ENCODE results near the gene SCO1. TPM values are rescaled to one million over a fixed set of nuclear protein-coding genes. Genes with fewer than 3 reads are reported as not detected.

Gene SCO1
- total and polyA plus RNA-seq, 4 donors = 18.0 to 33.2 (median 22.8) TPM

DNA sequence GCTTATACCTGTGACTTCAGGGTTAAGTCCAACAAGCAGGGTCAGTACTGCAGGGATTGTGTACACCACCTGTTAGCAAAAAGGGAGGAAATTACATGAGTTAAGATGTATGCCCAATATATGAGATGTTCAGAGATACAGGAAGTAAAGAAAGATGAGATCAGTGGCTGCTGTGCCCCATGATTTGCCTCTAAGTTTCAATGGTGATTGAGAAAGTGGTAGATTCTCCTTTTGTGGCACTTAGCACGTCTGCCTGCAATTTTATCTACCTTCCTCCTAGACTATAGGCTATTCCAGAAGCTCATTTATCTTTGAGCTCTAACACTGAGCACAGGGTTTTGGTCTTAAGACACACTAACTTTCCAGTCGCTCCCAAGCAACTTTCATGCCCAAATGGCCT is 28.9 kb upstream of the SCO1 start:
- H3K4me3 ChIP-seq (ENCODE audit: low read depth in 1 of 3, low read length in 3 of 3) = no peak overlapping the region
- DNase-seq (ENCODE audit: low spot score) = no peak
- no peaks in the 10 kb centered on the region for H3K27me3 ChIP-seq (ENCODE audit: control insufficient read depth in 4 of 4, insufficient read depth in 4 of 4, low read length in 3 of 4)
- 49% methylated on average over 2 of the region's 2 CpGs for WGBS
- peaks cover 2 to 52% (median 39%) of the 10 kb centered on the region in 4 donors for H3K4me1 ChIP-seq (ENCODE audit: control insufficient read depth in 4 of 4, insufficient read depth in 4 of 4, low read length in 3 of 4)
- peaks cover 0 to 15% (median 3%) of the 10 kb centered on the region in 4 donors for H3K36me3 ChIP-seq (ENCODE audit: control insufficient read depth in 4 of 4, insufficient read depth in 3 of 4, low read depth in 1 of 4, low read length in 3 of 4)
- no peaks in the 10 kb centered on the region for H3K9me3 ChIP-seq (ENCODE audit: control insufficient read depth in 4 of 4, low read length in 3 of 4)
- H3K27ac ChIP-seq (ENCODE audit: low read depth in 1 of 2, low read length in 2 of 2) = peak overlapping the region; percentile 60 to 83
- TF ChIP-seq HNF4A (conservative IDR thresholded peaks at IDR 0.05) (no peak), YY1 (IDR thresholded peaks at IDR 0.05) (no peak), HNF4G (IDR thresholded peaks at IDR 0.05) (no peak), FOXA2 (IDR thresholded peaks at IDR 0.05) (no peak), NR2F2 (IDR thresholded peaks at IDR 0.05) (no peak), JUND (IDR thresholded peaks at IDR 0.05) (no peak)
- TF ChIP-seq, protein P1, sequence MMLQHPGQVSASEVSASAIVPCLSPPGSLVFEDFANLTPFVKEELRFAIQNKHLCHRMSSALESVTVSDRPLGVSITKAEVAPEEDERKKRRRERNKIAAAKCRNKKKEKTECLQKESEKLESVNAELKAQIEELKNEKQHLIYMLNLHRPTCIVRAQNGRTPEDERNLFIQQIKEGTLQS (IDR thresholded peaks at IDR 0.05) = no peak
- TF ChIP-seq, protein P2, sequence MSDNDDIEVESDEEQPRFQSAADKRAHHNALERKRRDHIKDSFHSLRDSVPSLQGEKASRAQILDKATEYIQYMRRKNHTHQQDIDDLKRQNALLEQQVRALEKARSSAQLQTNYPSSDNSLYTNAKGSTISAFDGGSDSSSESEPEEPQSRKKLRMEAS (IDR thresholded peaks at IDR 0.05) = no peak
- no peak overlapping the region for H3K9ac ChIP-seq (ENCODE audit: low read depth in 1 of 2, low read length in 2 of 2)

DNA sequence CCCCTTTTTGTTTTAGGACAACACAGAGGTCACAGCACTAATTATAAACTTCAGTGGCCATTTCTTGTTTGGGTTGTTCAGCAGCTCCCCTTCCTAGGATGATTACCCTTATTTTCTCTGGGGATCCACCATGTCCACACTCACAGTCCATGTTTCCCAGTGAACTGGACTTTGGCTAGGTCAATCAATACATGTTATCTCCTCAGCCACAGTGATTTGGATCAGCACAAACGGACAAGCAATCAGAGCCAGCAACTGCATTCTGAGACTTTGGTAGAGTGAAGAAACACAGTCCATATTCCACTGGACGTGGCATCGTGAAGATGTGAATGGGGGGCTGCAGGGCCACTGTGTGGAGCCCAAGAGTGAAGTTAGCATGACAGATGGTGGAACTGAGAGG is 27.9 kb upstream of the SCO1 start:
- Histone ChIP-seq H3K4me1 (ENCODE audit: control insufficient read depth in 4 of 4, insufficient read depth in 4 of 4, low read length in 3 of 4) (peaks cover 2 to 51% (median 37%) of the 10 kb centered on the region in 4 donors), H3K9ac (ENCODE audit: low read depth in 1 of 2, low read length in 2 of 2) (no peak overlapping the region), H3K27ac (ENCODE audit: low read depth in 1 of 2, low read length in 2 of 2) (peak overlapping the region; percentile 60 to 83), H3K27me3 (ENCODE audit: control insufficient read depth in 4 of 4, insufficient read depth in 4 of 4, low read length in 3 of 4) (no peaks in the 10 kb centered on the region), H3K9me3 (ENCODE audit: control insufficient read depth in 4 of 4, low read length in 3 of 4) (no peaks in the 10 kb centered on the region), H3K4me3 (ENCODE audit: low read depth in 1 of 3, low read length in 3 of 3) (no peak overlapping the region), H3K36me3 (ENCODE audit: control insufficient read depth in 4 of 4, insufficient read depth in 3 of 4, low read depth in 1 of 4, low read length in 3 of 4) (peaks cover 0 to 20% (median 3%) of the 10 kb centered on the region in 4 donors)
- TF ChIP-seq NR2F2 (IDR thresholded peaks at IDR 0.05) = peak; percentile 73
- peak; percentile 63 to 82 for TF ChIP-seq JUND (IDR thresholded peaks at IDR 0.05)
- TF ChIP-seq TAF1 (conservative IDR thresholded peaks at IDR 0.05) = no peak
- peak; percentile 94 to 96 for TF ChIP-seq RXRA (IDR thresholded peaks at IDR 0.05)
- peak; percentile 90 for TF ChIP-seq YY1 (IDR thresholded peaks at IDR 0.05)
- peak; percentile 99 for TF ChIP-seq HNF4G (IDR thresholded peaks at IDR 0.05)
- TF ChIP-seq EGR1 (IDR thresholded peaks at IDR 0.05; ENCODE audit: low read depth in 2 of 2) = peak; percentile 49 to 79
- TF ChIP-seq SP1 (IDR thresholded peaks at IDR 0.05) = peak; percentile 93
- TF ChIP-seq, protein P2 (IDR thresholded peaks at IDR 0.05) = peak; percentile 91
- TF ChIP-seq GABPA (IDR thresholded peaks at IDR 0.05 in 1 of 2, conservative IDR thresholded peaks at IDR 0.05 in 1 of 2) = peak in 1 of 2 donors; percentile 67
- TF ChIP-seq, protein P3, sequence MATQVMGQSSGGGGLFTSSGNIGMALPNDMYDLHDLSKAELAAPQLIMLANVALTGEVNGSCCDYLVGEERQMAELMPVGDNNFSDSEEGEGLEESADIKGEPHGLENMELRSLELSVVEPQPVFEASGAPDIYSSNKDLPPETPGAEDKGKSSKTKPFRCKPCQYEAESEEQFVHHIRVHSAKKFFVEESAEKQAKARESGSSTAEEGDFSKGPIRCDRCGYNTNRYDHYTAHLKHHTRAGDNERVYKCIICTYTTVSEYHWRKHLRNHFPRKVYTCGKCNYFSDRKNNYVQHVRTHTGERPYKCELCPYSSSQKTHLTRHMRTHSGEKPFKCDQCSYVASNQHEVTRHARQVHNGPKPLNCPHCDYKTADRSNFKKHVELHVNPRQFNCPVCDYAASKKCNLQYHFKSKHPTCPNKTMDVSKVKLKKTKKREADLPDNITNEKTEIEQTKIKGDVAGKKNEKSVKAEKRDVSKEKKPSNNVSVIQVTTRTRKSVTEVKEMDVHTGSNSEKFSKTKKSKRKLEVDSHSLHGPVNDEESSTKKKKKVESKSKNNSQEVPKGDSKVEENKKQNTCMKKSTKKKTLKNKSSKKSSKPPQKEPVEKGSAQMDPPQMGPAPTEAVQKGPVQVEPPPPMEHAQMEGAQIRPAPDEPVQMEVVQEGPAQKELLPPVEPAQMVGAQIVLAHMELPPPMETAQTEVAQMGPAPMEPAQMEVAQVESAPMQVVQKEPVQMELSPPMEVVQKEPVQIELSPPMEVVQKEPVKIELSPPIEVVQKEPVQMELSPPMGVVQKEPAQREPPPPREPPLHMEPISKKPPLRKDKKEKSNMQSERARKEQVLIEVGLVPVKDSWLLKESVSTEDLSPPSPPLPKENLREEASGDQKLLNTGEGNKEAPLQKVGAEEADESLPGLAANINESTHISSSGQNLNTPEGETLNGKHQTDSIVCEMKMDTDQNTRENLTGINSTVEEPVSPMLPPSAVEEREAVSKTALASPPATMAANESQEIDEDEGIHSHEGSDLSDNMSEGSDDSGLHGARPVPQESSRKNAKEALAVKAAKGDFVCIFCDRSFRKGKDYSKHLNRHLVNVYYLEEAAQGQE (IDR thresholded peaks at IDR 0.05) = peak; percentile 75
- peak; percentile 40 to 58 for TF ChIP-seq RAD21 (IDR thresholded peaks at IDR 0.05)
- TF ChIP-seq HNF4A (conservative IDR thresholded peaks at IDR 0.05) = peak; percentile 99
- TF ChIP-seq, protein P4, sequence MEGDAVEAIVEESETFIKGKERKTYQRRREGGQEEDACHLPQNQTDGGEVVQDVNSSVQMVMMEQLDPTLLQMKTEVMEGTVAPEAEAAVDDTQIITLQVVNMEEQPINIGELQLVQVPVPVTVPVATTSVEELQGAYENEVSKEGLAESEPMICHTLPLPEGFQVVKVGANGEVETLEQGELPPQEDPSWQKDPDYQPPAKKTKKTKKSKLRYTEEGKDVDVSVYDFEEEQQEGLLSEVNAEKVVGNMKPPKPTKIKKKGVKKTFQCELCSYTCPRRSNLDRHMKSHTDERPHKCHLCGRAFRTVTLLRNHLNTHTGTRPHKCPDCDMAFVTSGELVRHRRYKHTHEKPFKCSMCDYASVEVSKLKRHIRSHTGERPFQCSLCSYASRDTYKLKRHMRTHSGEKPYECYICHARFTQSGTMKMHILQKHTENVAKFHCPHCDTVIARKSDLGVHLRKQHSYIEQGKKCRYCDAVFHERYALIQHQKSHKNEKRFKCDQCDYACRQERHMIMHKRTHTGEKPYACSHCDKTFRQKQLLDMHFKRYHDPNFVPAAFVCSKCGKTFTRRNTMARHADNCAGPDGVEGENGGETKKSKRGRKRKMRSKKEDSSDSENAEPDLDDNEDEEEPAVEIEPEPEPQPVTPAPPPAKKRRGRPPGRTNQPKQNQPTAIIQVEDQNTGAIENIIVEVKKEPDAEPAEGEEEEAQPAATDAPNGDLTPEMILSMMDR (IDR thresholded peaks at IDR 0.05; ENCODE audit: low read depth, low read length, missing input control) = no peak
- TF ChIP-seq FOXA1 (IDR thresholded peaks at IDR 0.05) = peak; percentile 60
- peak; percentile 41 for TF ChIP-seq FOXA2 (IDR thresholded peaks at IDR 0.05)
- TF ChIP-seq, protein P1 (IDR thresholded peaks at IDR 0.05) = no peak
- TF ChIP-seq, protein P5, sequence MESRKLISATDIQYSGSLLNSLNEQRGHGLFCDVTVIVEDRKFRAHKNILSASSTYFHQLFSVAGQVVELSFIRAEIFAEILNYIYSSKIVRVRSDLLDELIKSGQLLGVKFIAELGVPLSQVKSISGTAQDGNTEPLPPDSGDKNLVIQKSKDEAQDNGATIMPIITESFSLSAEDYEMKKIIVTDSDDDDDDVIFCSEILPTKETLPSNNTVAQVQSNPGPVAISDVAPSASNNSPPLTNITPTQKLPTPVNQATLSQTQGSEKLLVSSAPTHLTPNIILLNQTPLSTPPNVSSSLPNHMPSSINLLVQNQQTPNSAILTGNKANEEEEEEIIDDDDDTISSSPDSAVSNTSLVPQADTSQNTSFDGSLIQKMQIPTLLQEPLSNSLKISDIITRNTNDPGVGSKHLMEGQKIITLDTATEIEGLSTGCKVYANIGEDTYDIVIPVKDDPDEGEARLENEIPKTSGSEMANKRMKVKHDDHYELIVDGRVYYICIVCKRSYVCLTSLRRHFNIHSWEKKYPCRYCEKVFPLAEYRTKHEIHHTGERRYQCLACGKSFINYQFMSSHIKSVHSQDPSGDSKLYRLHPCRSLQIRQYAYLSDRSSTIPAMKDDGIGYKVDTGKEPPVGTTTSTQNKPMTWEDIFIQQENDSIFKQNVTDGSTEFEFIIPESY (IDR thresholded peaks at IDR 0.05) = peak; percentile 79
- no peak for DNase-seq (ENCODE audit: low spot score)
- WGBS = 30% methylated on average over 3 of the region's 3 CpGs
